OCI-LY7 (cell line): Measurements from ENCODE around the gene CTBP2. TPM values are rescaled to one million over a fixed set of nuclear protein-coding genes. Genes with fewer than 3 reads are reported as not detected.

Experiments used
- BruUV-seq: library from RNA; stranded (reverse); fragments of 400-500 nt; replicated peaks from 2 replicates; lab custom pipeline; 2021; lab: Mats Ljungman, UMichigan
- CTCF ChIA-PET: fragments of 300-600 bp; sonication (Branson Sonifier 250); formaldehyde crosslinking; loops from one replicate; lab custom pipeline; 2022; ENCODE audit warnings: antibody characterized with exemption; ENCODE audit not compliant: unreplicated experiment; lab: Charles Lee
- POLR2A ChIA-PET: fragments of 300-600 bp; sonication (Branson Sonifier 250); formaldehyde crosslinking; loops from one replicate; lab custom pipeline; 2022; ENCODE audit warnings: antibody characterized with exemption; lab: Charles Lee
- DNase-seq: peaks from one replicate; pipeline ENCODE4 v3.0.0-alpha.2; 2015; ENCODE audit warnings: low spot score
- H2AFZ ChIP-seq: fragments of 200-600 bp; sonication (generic), shearing (Covaris generic); 2 replicates; pipeline ENCODE4 v1.6.1; 2014; ENCODE audit warnings: mild to moderate bottlenecking, antibody characterized with exemption, low read length, moderate library complexity
- H3K27ac ChIP-seq: fragments of 200-600 bp; sonication (generic); 2 replicates; pipeline ENCODE4 v1.5.1; 2014; ENCODE audit warnings: mixed run types, low read depth, mild to moderate bottlenecking, moderate library complexity, low read length, inconsistent platforms; ENCODE audit not compliant: poor library complexity, severe bottlenecking
- H3K36me3 ChIP-seq: fragments of 200-600 bp; sonication (generic); 2 replicates; pipeline ENCODE4 v1.6.1; 2014; ENCODE audit warnings: mild to moderate bottlenecking, antibody characterized with exemption, low read length, moderate library complexity, mixed read lengths; ENCODE audit not compliant: insufficient read depth
- H3K4me1 ChIP-seq: fragments of 200-600 bp; sonication (generic); 2 replicates; pipeline ENCODE4 v1.5.1; 2014; ENCODE audit warnings: mild to moderate bottlenecking, low read length; ENCODE audit not compliant: insufficient read depth, poor library complexity, severe bottlenecking
- H3K4me2 ChIP-seq: fragments of 200-600 bp; sonication (generic); 2 replicates; pipeline ENCODE4 v1.6.1; 2014; ENCODE audit warnings: mild to moderate bottlenecking, low read length
- H3K4me3 ChIP-seq: fragments of 200-600 bp; sonication (generic); 2 replicates; pipeline ENCODE4 v1.5.1; 2014; ENCODE audit warnings: mild to moderate bottlenecking, low read depth, low read length; ENCODE audit not compliant: poor library complexity, severe bottlenecking
- H3K79me2 ChIP-seq: fragments of 200-600 bp; sonication (generic); 2 replicates; pipeline ENCODE4 v1.6.1; 2016; ENCODE audit warnings: low read depth, mild to moderate bottlenecking, low read length, moderate library complexity, mixed read lengths; ENCODE audit not compliant: insufficient read depth
- H3K9me2 ChIP-seq: fragments of 200-600 bp; sonication (generic); 2 replicates; pipeline ENCODE4 v1.6.1; 2016; ENCODE audit warnings: mild to moderate bottlenecking, low read length, mixed read lengths; ENCODE audit not compliant: insufficient read depth
- H3K9me3 ChIP-seq: fragments of 200-600 bp; sonication (generic); 2 replicates; pipeline ENCODE4 v1.6.1; 2014; ENCODE audit warnings: mild to moderate bottlenecking, mixed run types, low read length, mixed read lengths
- H4K20me1 ChIP-seq: fragments of 200-600 bp; sonication (generic); 2 replicates; pipeline ENCODE4 v1.6.1; 2014; ENCODE audit warnings: mild to moderate bottlenecking, antibody characterized with exemption, low read length, moderate library complexity, mixed read lengths; ENCODE audit not compliant: insufficient read depth
- CTCF ChIP-seq: fragments of 200-600 bp; sonication (generic); conservative IDR thresholded peaks from 2 replicates; pipeline ENCODE4 v1.5.1; 2014; ENCODE audit warnings: mild to moderate bottlenecking, antibody characterized with exemption, low read length, moderate library complexity, mixed read lengths
- EZH2phosphoT487 ChIP-seq: fragments of 200-600 bp; sonication (generic); IDR thresholded peaks from 2 replicates; pipeline ENCODE4 v1.6.1; 2018; ENCODE audit warnings: low read depth, borderline replicate concordance, mild to moderate bottlenecking, mixed run types, antibody characterized with exemption, low read length, moderate library complexity, mixed read lengths
- intact Hi-C: fragments of 100-400 bp; cut with micrococcal nuclease; formaldehyde crosslinking; loops from one replicate; pipeline ENCODE4 v1.10.0; 2022; ENCODE audit not compliant: unreplicated experiment
- total RNA-seq, 2 experiments: library from RNA; depleted of rRNA in 1 of 2; stranded (reverse); fragments of >200 nt in 1 of 2; shearing (Covaris generic) in 1 of 2; gene quantifications; 2 replicates each; pipeline ENCODE4 v1.2.3, GENCODE V29; 2014 to 2022

CTBP2 gene
- total RNA-seq, 2 experiments from 2014 or later = not detected

DNA sequence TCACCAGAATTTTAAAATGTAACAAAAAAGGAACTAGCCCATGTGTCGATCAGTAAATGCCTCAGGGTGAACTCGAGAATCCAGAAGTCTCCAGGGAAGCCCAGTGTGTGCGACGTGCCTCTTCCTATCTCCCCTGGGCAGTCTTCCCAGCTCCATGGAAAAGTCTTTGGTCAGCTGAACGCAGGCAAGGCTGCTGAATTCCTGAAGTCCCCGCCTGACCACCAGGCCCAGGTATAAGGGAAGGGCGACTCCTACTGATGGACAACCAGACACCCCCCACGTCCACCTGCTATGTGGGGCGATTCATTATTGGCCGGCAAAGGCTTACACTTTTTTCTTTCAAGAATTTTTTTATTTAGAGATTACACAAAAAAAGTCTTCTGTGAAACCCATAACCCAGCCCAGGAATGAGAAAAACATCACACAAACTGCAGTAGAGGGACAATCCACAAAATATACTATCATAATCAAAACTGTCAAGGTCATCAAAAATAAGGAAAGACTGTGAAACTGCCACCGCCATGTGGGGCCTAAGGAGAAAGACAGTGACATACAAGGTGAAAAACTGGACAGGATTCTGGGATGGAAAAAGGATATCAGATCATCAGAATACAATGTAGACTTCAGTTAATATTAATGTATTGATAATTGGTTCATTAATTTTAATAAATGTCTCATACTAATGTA, 93.5 kb downstream of the CTBP2 start:
- H2AFZ ChIP-seq = no peak overlapping the region
- no peaks in the 10 kb centered on the region for H4K20me1 ChIP-seq
- DNase-seq = no peak
- peak overlapping the region; percentile 76 for H3K4me2 ChIP-seq
- H3K79me2 ChIP-seq = no peaks in the 10 kb centered on the region
- intact Hi-C loops = loop anchor here (10.0 kb wide), 1 partner anchor 658 kb away; no protein-coding TSS in a partner anchor
- TF ChIP-seq EZH2phosphoT487 = no peak
- TF ChIP-seq CTCF = no peak
- POLR2A ChIA-PET = interaction anchor here (1.0 to 1.1 kb wide), 2 partner anchors 9 to 11 kb away, joined by 4 to 5 read pairs; no protein-coding TSS in a partner anchor
- H3K27ac ChIP-seq = no peak overlapping the region
- no peaks in the 10 kb centered on the region for H3K9me2 ChIP-seq
- CTCF ChIA-PET = interaction anchor here (0.6 kb wide), 1 partner anchor 612 kb away, joined by 5 read pairs; no protein-coding TSS in a partner anchor
- H3K4me3 ChIP-seq = no peak overlapping the region
- no TSS peak for BruUV-seq
- no peaks in the 10 kb centered on the region for H3K36me3 ChIP-seq
- peaks cover 51% of the 10 kb centered on the region for H3K4me1 ChIP-seq
- H3K9me3 ChIP-seq = no peaks in the 10 kb centered on the region

GRCh38 chr10:125064681-125065492, 95.5 kb downstream of the CTBP2 start:
- Histone ChIP-seq H3K9me2 (no peaks in the 10 kb centered on the region), H3K36me3 (no peaks in the 10 kb centered on the region), H3K9me3 (no peaks in the 10 kb centered on the region), H4K20me1 (no peaks in the 10 kb centered on the region), H2AFZ (peak overlapping the region; percentile 2; the same call in 1 of the 2 replicates), H3K27ac (peak overlapping the region; percentile 71), H3K4me3 (peak overlapping the region; percentile 45), H3K4me2 (peak overlapping the region; percentile 76), H3K79me2 (no peaks in the 10 kb centered on the region), H3K4me1 (peaks cover 65% of the 10 kb centered on the region)
- CTCF ChIA-PET = interaction anchor here (0.5 kb wide), 1 partner anchor 76 kb away, joined by 3 read pairs; no protein-coding TSS in a partner anchor
- DNase-seq = peak; percentile 90
- no TSS peak for BruUV-seq
- POLR2A ChIA-PET = interaction anchor here (1.1 kb wide), 1 partner anchor 20 kb away, joined by 4 read pairs; no protein-coding TSS in a partner anchor
- TF ChIP-seq CTCF = no peak
- no peak for TF ChIP-seq EZH2phosphoT487
- intact Hi-C loops = loop anchor here (1.0 to 10.0 kb wide), 3 partner anchors 149 to 660 kb away; no protein-coding TSS in a partner anchor
